ENCODE data around the gene GGT6.

GGT6 gene

DNA sequence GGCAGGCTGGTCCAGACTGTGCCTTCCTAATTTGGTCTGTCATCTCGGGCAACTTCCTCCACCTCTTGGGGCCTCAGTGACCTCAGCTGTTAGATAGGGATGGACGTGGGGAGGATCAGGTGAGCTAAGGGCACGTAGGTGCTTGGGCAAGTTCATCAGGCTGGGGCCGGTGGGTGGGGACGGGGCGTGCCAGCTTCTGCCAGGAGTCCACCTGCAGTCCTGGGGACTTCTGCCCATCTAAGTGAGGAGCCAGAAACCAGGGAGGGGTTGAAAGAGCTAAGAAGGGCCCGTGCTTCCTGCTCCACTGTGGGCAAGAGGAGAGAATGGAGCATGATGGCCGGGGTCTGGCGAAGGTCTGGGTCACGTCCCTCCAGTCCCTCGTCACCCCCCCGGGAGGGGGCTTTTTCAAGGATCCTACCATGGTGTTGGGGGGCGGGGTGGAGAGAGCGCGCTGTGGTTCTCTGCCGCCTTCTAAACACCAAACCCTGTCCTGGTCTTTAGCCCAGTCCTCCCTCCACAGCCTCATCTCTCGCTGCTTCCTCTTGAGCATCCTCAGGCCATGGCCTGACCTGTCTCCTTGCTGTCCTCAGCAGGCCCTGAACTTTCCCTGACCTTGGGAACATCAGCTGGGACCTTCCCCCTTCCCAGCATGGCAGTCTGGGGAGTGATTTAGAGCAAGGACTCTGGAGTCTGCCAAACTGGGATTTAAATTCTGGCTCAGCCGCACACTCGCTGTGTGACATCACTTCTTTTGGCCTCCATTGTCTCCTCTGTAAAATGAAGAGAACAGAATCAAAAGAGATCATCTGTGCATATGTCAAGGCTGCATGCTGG, 40.1 kb downstream of the GGT6 start:
- no peak for DNase-seq

DNA sequence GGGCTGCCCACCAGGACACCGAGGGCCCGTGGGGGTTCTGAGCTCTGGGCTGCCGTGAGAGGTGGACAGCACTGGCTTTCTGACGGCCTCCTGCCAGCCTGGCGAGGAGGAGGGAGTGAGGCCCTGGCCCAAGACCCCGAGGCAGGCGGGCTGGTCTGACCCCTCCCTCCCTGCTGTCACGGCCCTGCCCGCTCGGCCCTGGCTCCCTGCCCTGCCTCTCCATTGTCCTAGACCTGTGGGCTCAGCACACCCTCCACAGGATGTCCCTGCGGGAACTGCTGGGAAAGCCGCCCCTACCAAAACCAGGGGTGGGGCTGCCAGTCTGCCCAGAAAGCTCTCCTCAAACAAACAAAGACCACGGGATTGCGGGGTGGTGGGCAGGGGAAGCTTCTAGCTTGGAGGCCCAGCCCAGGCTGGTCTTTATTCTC, 41.0 kb downstream of the GGT6 start:
- no peak for DNase-seq

DNA sequence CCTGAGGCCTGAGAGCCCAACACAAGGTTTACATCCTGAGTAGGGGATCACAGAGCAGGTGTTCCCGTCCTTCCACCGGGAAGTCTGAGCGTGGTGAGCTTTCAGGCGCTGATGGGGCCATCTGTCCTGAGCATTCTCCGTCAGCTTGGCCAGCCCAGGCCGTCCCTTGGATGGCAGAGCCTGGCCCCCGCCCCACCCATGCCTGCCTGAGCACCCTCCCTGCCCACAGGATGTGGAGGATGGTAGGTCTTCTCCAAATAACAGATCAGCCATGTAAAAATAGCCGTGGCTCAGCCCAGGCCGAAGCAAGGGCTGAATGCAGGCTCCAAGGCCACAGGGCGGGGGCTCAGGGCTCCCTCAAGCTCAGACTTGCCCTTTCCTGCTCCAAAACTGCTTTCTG, 41.5 kb downstream of the GGT6 start:
- no peak for DNase-seq

DNA sequence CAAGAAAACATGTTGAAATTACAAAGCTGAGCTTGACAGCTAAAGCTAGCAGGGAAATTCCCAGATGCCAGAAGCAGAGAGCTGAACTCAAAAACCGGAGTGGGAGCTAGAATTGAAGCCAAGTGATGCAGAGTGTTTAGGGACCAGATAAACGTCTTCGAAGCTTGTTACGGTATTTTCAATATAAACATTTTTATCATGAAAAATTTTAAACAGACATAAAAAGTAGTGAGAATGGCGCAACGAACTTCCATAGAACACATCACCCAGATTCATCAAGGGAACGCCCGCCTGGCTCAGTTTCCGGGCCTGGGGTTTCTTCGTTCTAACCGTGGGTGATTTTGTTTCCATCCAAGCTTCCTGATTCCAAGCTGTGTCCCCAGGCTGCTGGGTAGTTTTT, 43.6 kb downstream of the GGT6 start:
- no peak for DNase-seq

DNA sequence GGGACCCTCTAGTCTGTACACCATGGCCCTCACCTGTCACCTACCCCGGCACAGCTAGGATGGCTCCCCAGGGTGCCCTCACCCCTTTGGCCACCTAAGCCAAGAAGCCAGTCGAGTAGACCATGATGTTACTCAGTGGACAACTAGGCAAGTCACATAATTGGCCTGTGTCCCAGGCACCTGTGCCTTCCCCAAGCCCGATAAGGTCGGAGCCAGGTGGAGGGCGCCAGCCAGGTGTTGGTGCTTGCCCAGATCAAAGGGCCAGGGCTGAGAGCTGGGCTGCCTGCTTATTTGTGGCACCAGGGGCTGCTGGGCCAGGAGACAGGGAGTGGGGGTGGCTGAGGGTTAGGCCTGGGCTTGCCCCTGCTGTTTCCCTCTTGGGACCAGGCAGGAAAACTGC, 44.9 kb downstream of the GGT6 start:
- DNase-seq, result no peak

DNA sequence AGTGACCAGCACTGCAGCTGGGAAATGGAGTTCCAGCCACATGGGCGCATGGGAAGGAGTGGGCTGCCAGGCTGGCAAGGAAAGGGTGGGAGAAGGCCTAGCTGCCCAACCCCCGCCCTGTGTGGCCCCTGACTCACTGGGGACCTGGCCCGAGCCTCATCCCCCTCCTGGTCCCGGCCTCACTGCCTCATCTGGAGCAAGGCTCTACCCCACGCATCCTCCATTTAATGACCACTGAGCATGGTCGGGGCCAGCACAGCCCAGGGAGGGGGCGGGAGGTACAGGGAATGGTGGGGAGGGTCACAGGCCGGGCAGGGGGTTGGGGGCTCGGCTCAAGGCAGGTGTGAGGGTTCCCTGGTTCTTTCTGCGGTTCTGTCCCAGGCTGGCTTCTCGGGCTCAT, 45.6 kb downstream of the GGT6 start:
- DNase-seq, result no peak

DNA sequence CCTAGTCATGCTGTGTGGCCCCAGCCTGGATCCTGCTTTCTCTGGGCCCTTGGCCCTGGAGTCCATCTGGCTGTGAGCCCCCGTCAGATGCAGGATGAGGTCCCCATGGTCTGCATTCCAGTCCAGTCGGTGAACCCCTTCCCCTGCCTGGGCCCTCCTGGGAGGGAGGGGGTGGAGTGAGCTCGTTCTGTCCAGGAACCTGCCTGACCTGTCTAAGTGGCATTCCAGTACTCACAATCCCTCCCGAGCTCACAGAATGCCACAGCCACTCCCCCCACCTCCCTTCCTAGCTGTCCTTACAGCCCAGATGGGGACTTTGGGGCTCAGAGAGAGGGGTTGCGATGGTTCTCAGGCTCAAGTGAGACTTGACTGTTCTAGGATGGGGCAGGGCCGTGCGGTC, 46.2 kb downstream of the GGT6 start:
- no peak for DNase-seq

DNA sequence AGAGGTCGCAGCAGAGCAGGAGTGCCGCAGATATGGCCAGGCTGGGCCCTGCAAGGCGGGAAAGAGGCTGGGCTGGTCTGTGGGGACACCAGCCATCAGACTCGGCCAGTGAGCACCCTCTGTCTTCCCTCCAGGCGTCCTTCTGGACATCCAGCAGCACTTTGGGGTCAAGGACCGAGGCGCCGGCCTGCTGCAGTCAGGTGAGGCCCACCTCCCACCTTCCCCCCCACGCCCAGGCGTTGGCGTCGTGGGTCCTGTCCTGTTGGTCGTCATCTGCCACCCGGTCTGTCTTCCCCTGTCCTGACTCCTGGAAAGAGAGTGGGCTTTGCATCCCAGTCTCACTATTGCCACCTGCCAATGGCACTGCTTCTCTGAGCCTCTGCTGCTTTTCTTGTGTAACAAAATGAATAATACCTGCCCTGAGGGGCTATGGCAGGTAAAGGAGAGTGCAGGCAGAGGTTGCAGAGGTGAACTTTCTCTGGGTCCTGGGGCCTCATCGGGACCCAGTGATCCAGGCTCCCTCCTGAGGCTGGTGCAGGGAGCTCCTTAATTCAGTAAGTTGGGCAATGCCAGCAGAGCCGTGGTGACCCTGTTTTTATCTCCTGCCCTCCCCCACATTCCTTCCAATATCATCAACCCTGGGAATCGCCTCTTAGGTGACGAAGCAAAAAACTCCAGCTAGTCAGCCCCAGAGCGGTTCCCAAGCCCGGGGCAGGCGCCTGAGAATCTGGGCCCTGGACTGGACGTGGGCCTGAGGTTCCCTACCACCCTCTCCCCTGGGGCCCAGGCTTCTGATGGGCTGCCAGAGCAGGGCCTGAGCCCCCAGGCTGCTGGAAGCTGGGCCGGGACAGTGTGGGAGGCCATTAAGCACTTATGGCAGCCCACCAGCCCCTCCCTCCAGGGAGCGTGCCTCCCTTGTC, 47.0 kb downstream of the GGT6 start:
- no peak for DNase-seq

DNA sequence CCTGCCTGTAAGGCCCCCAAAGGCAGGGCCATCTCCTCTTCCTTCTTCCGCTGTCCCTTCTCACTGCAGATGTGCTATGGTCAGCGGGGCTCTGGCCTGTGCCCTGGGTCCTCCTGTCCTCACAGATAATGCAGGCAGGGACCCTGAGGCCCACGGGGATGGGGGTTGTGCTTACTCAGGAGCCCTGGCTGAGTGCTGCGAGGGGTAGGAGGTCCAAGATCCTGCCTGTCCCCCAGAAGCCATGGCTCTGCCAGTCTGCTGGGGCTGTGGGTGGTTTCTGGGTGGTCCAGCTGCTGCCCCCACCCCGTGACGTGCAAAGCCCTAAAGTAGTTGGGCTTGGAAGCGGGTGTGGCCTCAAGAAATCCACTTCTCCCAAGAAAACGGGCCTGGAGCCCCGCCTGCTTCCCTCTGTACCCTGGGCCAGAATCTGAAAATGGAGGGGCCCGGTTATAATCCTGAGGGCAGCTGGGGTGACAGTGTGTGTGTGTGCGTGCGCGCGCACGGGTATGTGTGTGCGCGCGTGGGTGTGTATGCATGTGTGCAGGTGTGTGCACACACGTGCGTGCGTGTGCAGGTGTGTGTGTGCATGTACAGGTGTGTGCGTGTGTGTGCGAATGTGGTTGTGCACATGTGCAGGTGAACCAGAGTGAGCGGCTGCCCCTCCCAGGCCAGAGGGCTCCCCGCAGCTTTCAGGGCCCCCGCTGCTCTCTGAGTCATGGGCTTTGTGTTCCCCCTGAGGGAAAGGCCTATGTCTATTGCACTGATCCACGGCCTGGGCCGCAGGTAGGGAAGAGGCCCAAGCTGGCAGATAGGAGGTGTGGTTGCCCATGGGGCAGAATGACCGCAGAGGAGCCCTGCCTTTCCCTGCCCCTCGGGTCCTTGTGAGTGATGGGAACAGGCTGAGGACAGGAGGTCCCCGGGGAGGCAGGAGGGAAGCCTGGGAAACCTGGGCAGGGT, 47.9 kb downstream of the GGT6 start:
- no peak for DNase-seq

DNA sequence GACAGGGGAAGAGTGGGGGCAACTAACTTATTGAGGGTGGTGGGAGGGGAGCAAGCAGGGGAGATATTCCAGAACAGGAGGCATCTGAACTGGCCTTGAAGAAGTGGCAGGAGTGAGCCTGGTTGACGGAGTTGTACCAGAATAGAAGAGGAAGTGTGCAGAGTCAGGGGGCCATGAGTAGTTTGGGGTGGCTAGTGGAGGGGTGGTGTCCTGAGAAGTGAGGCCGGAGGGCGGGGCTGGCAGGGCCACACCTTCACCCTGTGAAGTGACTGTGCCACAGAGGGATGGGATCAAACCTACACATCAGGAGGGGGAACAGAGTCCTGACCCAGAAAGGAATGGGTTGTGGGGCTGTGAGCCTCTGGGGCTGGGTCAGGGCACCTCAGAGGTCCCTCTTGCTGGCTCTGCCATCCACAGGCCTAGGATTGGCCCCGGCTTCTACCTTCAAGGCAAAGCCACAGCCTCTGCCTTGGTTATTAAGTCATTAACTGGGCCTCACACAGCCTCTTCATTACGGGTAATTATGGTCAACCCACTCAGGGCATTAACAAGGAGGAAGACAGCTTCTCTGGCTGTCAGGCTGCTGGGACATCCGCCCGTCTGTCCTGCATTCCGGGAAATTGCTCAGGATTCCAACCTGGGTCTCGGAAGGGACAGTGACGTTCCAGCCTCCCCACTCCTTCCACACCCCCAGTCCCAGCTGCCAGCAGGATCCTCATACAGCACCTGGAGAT, 49.0 kb downstream of the GGT6 start:
- no peak for DNase-seq

DNA sequence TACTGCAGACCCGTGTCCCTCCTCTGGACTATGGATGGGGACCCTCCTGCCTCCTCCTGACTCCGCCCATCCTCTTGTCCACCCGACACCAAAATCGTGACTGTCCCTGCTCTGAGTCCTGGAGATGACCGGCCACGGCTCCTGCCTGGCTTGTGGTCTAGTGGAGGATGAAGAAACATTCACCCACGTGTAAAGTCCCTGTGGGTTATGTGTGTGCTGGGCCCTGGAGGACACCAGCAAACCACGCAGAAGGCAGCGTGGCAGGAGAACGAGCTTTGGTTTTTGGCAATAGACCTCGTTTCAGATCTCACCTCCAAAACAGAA, 49.8 kb downstream of the GGT6 start:
- no peak for DNase-seq

DNA sequence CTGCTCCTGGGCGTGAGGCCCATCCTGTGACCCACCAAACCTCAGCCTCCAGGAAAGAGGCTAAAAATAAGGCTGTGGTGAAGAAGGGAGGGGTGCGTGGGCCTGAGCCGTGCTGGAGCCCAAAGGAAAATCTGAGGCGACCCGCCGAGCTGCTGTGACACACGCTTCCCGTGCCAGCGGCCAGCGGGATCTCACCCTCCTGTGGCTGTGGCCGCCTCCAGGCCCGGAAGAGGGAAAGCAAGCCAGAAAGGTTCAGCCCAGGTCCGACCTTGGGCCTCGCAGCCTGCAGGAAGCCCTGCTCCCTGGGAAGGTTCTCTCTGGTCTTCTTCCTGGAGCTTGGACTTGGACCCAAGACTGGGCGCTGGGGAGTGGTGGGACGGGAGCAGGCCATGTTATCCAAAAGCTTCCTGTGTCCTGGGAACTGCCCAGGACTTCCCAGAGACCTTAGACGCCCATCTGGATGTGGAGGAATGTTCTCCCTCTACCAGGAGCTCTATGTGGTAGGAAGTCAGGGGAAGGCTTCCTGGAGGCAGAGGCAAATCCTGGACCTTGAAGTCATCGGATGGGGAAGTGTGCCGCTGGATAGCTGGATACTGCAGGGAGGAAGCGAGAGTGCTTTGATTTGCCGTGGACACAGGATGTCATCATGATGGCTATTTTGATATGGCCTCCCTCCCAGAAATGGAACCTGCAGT, 50.3 kb downstream of the GGT6 start:
- DNase-seq, result no peak

DNA sequence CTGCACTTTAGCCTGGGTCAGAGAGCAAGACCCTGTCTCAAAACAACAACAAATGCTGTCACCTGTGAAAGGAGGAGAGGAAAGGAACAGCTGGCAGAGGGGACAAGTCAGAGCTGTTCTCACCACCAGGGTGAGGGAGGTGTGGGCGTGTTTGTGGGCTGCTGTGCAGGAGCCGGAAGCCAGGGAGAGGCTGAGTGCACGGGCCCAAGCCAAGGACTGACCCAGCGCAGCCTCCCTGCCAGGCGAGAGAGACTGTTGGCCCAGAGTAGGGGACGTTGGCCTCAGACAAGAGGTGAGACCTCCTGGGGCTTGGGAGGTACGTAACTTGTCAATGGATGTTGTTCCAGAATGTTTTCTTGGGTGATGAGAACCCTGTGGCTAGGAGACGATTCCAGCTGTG, 51.0 kb downstream of the GGT6 start:
- DNase-seq, result no peak

DNA sequence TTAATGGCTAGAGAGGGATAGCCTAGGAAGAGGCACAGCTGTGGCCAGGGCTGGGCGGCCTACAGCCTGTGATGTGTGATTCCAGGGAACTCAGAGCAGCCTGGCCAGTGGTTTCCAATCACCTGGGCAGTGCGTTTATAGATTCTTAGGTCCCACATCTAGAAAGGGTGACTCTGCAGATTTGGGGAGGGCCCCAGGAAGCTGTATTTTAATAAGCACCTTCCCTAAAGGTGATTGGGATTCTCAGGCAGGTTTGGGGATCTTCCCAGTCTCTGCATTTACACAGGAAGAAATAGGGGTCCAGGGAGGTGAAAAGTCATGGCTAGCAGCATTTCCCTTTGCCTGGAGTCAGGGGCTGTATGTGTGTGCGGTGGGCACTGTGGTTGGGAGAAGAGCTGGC, 52.2 kb downstream of the GGT6 start:
- DNase-seq, result no peak

DNA sequence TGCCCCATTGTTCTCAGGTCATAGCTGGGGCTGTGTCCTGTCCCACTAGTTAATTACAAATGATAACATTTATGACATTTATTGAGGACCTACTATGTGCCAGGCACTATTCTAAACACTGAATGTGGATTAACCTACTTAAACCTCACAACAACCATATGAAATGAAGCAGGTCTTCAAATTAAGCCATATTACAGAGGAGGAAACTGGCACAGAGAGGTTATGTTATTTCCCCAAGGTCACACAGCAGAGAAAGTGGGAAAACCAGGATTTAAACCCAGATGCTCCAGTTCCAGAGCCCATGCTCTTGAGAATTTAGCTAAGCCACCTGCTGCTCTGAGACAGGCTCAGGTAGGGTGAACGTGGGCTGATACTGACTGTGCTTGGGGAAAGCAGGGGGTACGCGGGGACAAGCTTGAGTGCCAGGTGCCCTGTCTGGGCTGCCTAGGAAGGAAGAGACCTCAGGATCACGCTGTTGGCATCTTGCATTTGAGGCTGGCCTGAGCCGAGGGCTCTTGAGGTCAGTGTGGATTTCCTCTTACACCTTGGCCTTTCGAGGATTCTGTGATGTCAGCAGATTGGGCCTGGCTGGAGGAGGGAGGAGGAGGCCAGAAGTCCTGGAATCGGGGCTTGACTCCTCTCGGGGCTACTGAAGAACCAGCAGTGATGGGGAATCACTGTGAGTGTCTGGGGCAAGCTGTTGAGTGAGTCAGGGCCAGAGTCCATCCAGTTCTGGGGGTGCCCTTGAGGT, 52.8 kb downstream of the GGT6 start:
- DNase-seq, result no peak

All from DMS 273 treated with DMSO at 0.1 percent for 48 hours (cell line).